8988T (cell line): Measurements from ENCODE around the gene SURF2.

ENCODE experiments used
- DNase-seq: peaks from one replicate; pipeline ENCODE4 v3.0.0; 2011

The SURF2 gene

GRCh38 chr9:133404454-133405002 is 48.2 kb downstream of the SURF2 start:
- DNase-seq, result peak; percentile 6

DNA sequence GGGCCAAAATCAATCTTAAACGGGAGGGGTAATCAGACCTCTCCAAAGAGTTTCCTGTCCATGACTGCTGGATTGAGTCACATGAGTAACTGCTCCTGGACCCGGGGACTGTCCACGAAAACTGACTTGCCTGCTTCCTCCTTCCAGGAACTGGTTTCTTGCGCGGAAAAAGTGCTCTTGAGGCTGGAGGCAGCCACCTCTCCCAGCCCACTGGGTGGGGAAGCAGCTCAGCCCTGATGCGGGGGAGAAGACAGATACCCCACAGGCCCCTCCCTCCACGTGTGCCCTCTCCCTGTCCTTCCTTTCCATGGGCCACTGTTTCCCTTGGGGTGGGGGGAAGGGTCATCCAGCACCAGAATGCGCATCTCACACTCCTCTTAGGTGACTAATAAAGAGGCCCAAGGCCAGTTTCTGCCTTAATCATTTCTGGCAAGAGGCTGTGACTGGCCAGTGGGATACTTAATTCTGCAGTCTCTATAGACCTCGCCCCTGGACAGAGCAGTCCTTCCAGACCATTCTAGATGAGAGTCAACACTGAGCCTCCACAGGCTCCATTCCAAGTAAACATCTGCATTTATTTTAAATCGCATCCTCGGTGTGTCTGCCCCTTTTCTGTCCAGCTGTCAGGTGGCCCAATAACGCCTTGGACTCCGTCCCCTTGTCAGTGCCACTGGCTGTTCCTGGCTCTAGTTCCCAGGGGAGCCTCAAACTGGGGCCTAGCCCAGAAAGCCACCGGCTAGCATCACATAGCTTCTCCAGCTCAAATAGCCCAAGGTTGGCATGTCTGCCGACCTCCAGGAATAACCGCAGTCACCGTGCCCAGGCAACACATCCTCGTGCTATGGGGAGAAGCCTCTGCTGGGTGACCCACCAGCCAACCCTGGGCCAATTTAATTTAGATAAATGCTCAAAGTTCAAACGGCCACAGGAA is 49.4 kb downstream of the SURF2 start:
- DNase-seq, result no peak

DNA sequence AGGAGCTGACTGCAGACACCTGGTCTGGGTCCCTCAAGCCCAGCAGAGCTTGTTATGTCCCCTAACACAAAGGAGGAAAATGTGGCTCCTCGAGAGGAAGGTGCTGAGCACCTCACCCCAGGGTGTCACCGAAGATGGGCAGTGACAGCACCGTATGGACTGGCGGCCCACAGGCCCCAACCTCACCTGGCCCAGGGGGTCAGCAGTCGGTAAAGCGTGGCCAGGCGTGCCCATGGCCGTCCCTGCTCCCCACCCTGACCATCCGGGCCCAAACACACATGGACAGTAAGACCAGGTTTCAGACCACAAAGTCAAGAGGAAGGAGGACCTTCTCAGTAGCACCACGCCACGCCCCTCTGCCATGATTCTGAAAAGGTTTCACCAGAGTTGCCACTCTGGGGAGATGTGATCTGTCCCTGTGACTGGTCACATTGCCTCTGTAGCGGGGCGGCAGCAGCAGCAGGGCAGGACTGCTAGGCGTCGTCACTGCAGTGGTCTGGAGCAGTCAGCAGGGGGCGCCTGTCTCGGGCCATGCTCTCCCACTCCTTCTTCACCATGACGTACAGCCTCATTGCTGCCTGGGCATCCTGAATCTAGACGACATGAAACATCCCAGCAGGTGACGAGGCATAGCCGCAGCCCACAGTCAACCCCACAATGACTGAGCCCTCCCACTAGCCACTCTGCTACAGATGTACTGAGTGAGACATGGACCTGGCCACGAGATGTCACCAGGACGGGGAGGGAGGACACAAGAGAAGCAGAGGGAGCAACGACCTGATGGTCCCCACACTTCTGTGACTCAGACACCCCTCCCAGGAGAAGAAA is 50.3 kb downstream of the SURF2 start:
- peak; percentile 57 for DNase-seq

DNA sequence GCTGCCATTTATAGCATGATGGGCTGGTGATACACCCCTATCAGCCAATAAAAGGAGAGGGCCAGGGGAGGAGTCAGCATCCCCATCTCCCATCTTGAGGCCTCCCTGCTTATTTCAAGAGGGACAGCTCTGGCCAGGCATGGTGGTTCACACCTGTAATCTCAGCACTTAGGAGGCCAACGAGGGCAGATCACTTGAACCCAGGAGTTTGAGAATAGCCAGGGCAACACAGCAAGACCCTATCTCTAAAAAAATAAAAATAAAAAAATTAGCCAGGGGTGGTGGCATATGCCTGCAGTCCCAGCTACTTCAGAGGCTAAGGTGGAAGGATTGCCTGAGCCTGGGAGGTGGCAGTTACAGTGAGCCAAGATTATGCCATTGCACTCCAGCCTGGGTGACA is 51.7 kb downstream of the SURF2 start:
- DNase-seq, result peak; percentile 10
